NCI-H1436 (cell line): ENCODE results near the gene SGCE.
A peak's percentile ranks its signal among the peaks of the same experiment; 100 is the strongest.

ENCODE experiments used
- DNase-seq: peaks from one replicate; lab custom pipeline; 2025; lab: John Stamatoyannopoulos, UW

The SGCE gene

GRCh38 chr7:94621120-94621519 is 34.8 kb downstream of the SGCE start:
- DNase-seq, result no peak

- no peak for DNase-seq
Measured at GRCh38 chr7:94620703-94621118, 35.2 kb downstream of the SGCE start.

- no peak for DNase-seq
Measured at GRCh38 chr7:94618126-94618525, 37.8 kb downstream of the SGCE start.

DNA sequence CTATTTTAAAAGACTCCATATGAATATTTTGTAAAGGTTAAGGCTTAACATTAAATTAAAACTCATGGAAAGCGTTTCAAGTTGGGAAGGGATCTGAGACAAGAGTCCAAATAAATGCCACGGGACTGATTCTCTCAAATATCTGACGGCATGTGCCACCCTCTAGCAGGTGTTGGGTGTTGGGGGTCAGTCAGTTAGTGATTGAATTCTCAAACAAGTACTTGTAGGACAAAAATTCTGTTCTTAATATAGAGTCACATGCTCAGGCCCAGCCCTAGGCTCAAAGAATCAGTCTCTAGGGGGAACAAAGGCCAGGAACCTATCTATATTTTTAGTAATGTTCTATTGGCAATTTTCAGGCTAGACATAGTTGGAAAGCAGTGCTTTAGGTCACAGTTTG is 39.1 kb downstream of the SGCE start:
- DNase-seq, result no peak

- DNase-seq, result no peak
Measured at GRCh38 chr7:94615666-94616065, 40.3 kb downstream of the SGCE start.

DNA sequence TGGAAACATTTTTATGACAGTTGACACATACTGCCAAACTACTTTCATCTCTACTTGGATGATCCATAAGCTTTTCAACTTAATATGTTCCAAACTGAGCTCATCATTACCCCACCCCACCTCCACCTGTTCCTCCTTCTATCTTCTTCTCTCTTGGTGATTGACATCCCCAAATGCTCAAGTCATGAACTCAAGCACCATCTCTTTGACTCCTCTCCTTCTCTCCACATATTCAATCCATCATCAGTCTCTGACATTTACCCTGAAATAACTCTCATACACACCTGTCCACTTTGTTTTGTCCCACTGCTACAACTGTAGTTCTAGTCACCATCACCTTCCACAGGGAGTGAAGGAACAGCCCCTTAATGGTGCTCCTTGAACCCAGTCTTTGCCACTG is 43.3 kb downstream of the SGCE start:
- DNase-seq, result no peak

GRCh38 chr7:94612253-94612652 is 43.7 kb downstream of the SGCE start:
- DNase-seq, result no peak

DNA sequence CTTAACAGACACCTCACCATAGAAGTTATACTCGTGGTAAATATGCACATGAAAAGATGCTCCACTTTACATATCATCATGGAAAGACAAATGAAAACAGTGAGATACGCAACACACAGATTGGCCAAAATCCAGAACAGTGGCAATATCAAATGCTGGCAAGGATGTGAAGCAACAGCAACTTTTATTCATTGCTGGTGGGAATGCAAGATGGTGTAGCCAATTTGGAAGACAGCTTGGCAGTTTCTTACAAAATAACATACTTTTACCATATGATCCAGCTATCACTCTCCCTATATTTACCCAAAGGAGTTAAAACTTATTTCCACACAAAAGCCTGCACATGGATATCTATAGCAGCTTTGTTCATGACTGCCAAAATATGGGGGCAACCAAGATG is 46.4 kb downstream of the SGCE start:
- DNase-seq, result no peak

DNA sequence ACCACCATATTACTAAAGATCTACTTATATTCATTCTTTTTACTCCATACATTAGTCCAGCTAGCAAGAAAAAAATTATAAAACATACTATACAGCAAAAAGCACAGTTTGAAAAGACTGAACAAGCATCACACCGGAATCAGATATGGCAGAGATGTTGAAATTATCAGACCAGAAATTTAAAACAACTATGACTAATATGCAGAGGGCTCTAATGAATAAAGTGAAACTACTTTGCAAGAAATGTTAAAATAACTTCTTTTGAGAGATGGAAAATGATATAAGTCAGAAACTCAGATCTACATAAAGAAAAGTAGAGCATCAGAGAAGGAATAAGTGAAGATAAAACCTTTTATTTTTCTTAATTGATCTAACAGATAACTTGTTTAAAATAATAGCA is 50.9 kb downstream of the SGCE start:
- DNase-seq, result no peak

- no peak for DNase-seq
Measured at GRCh38 chr7:94602181-94602580, 53.8 kb downstream of the SGCE start.

DNA sequence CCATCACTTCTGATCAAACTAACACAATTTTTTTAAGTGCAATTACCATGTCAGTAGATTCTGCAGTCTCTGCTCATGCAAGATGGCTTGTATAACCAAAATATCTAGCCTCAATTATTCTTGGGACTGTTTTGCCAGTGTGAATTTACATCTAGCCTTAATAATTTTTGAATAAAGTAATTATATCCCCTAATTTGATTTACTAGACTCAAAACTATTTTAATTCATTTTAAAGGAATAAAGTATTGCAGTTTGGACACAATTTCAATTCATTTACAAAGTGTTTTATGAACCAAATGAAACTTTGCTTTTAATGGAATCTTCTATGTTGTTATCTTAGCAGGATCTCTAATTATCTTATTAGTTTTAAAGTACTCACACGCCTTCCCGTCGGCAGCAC is 55.7 kb downstream of the SGCE start:
- DNase-seq, result no peak

DNA sequence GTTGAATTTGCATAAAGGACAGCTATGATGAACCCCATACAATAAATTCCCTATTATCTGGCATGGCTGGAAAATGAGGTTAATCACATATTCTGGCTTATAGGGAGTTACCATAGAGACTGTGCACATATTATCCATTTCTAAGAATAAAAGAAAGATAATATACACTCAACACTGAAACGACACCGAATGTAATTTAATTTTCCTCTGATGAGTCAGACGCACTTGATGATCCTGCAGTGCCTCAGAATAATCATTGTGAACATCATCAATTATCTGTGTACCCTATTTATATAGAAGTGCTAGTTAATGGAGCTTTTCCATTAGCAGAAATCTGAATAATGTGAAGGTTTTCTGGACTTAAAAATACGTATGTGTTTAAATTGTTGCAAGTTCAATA is 60.2 kb downstream of the SGCE start:
- DNase-seq, result peak; percentile 54

DNA sequence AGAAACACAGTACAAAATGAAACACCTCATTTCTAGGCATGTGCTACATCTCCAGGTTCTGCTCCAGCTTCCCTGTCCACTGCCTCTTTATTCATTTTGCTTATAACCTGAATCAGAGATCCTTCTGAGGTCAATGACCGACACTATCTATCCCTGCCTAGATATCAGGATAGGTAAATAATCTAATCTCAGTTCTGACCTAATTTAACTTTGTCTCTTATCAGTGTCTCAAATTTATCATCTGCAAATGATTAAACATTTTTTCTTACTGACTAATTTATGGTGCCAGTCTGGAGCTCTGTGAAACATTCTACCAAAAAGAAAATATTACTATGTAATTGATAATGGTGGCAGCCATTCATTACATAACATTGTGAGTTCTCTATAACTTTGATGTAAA is 61.1 kb downstream of the SGCE start:
- no peak for DNase-seq

GRCh38 chr7:94591176-94591575 is 64.8 kb downstream of the SGCE start:
- DNase-seq, result no peak

DNA sequence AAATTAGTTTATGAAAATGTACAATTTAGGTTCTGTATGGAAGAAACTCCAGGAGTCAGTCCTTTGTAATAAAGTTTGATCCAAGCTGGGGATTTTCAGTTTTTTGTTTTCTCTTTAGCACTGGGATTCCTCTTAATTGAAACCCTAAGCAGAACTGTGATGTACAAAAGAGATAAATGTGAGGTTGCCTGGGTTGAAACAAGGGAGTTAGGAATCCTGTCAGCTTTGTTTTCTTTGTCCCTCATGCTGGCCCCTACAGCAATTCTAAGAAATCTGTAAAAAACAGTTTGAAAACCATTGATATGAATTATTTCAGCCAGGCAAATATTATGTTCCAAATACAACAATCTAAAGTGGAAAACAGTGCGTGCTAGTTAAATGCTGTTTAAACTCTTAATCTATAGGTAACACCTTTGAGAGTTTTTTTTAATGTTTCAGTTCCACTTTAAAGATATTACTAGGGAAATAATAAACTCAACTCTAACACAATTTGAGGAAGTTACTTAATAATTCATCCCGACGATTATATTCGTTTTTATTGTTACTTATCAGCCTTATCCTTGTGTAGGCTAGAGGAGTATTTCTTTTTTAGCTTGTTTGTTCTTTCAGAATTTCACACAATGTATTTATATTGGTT is 65.3 kb downstream of the SGCE start:
- no peak for DNase-seq

- DNase-seq, result no peak
Measured at GRCh38 chr7:94588075-94588474, 67.9 kb downstream of the SGCE start.

DNA sequence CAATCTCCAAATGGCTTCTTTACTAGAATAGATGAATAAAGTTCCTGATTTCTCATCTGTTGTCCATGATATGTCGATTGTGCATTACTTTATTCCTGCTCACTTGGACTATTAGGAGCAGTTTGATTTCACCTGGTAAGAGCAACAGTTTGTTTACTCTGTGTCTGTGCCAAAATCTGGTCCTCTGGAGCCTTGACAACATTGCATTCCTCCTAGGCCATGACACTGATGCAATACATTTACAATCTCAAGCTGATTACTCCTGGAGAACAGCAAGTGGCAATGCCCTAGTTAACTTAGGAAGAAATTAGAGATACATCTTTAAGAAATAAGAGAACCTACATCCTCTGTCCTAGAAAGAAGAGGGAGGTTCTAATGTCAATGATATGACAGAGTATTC is 71.8 kb downstream of the SGCE start:
- no peak for DNase-seq

GRCh38 chr7:94580601-94581000 is 75.3 kb downstream of the SGCE start:
- DNase-seq, result no peak

DNA sequence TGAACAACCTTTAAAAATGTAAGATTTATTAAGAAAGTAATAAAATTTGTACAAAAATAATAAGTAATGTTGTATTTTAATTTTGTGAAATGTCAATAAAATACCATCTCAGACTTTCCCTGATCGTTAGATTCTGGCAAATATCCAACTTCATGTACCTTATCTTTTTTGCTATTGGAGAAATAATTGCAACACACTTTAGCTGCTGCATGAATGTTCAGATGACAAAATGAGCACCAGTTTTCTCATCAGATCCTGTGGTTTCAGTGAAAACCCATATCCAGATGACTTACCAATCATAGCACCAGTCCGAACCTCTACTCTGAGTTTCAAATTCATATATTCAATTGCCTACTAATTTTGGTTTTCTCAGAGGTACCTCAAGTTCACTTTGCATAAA is 76.5 kb downstream of the SGCE start:
- DNase-seq, result no peak

DNA sequence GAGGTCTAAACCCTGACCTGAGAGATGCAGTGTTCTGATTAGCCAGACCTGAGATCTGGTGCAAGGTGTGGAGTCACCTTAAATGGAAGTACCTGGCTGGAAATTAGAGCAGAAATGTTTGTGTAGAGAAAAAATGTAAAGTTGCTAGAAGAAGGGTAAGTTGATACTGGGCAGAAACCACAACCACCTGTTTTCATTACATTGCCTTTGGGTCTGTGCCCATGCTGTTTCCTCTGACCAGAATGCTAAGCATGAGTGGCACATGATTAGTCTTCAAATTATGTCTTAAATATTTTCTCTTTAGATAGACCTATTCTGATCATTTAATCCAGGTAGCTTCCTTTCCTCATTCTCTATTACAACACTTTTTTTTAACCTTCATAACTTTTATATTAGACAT is 77.3 kb downstream of the SGCE start:
- DNase-seq, result no peak

GRCh38 chr7:94577357-94577756 is 78.6 kb downstream of the SGCE start:
- DNase-seq, result no peak

DNA sequence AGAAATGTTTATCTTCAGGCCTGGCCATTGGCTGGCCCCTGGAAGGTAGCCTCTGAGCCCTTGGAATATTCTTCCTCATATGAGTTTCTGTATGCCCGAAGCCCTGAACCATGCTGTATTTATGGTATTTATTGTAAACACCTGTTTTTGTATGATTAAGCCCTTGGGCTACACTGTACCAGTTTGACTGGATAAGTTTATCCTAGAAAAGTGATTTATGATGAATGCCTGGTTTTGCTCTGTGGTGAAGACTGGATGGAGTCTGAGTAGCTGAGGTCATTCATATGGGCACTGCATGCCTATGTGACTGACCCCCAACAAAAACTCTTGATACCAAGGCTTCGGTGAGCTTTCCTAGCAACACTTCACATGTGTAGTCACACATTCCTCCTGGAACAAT is 79.6 kb downstream of the SGCE start:
- no peak for DNase-seq

- DNase-seq, result no peak
Measured at GRCh38 chr7:94575646-94576045, 80.3 kb downstream of the SGCE start.

DNA sequence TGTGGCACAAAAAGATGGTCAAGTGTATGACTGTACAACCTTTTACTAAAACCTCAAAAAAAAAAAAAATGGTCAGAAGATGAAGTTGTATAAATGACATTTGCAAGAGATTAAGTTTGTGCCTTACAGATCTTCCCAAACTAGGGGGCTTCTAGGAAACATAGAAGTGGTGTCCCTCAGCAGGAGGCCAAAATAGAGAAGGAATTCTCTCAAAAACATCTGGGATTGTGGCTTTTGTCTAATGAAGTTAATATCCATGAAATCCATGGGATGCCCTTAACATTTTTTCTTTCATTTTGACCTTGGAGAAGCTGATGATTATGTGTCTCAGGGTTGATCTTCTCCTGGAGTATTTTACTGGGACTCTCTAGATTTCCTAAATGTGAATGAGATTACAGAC is 84.1 kb downstream of the SGCE start:
- no peak for DNase-seq

GRCh38 chr7:94567396-94567795 is 88.5 kb downstream of the SGCE start:
- no peak for DNase-seq
